Stimulated activated naive CD8-positive, alpha-beta T cell treated with anti-CD3 and anti-CD28 coated beads, Interleukin-15, Interleukin-2, amounts not matched to agents 100 U/mL and 50 U/mL, for 24 hours (primary cell): ENCODE data around the gene SAFB.
A peak's percentile ranks its signal among the peaks of the same experiment; 100 is the strongest.

ENCODE experiments used
- ATAC-seq: fragments of 150-1000 bp; cut with Tn5 transposase; one replicate; pipeline ENCODE4 v1.10.0; 2021
- DNase-seq: peaks from one replicate; pipeline ENCODE4 v3.0.0; 2021

SAFB gene

DNA sequence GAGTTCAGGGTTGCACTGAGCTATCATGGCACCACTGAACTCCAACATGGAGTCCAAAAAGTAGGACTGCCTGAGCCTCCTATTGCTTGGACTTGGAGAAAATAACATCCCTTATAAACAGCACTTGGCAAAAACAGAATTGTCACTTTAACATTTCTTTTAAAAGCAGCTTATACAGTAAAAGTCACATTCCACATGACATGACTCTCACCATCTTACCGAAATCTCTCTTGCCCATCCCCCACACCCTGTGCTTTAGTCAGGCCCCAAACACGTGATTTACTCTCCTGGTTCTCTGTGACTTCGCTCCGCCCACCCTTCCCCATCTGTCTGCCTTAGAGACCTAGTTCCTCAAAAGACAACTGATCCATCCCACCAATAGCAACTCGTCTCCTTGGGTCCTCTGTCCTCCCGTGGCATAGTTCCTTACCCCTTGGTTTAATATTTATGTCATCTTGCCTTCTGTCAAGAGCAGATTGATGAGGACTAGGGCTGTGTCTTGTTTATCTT lies 4.6 kb downstream of the SAFB start:
- ATAC-seq (no peak), DNase-seq (peak; percentile 63)

DNA sequence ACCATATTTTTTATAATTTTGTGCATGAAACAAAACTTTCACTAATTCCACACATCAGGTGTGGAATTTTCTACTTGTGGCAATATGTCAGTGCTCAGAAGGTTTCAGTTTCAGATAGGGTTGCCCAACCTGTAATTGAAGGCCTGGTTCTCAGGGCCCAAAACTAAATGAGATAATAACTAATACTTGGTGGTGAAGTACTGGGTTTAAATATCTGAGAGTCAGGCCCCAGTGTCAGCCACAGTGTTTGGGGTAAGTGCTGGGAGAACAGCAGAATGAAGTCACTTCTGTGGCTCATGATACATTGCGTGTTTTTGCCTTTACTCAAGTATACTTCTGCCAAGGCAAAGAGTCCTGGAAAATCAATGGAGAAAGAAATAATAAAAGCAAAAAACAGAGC lies 5.6 kb downstream of the SAFB start:
- ATAC-seq: no peak
- no peak for DNase-seq

DNA sequence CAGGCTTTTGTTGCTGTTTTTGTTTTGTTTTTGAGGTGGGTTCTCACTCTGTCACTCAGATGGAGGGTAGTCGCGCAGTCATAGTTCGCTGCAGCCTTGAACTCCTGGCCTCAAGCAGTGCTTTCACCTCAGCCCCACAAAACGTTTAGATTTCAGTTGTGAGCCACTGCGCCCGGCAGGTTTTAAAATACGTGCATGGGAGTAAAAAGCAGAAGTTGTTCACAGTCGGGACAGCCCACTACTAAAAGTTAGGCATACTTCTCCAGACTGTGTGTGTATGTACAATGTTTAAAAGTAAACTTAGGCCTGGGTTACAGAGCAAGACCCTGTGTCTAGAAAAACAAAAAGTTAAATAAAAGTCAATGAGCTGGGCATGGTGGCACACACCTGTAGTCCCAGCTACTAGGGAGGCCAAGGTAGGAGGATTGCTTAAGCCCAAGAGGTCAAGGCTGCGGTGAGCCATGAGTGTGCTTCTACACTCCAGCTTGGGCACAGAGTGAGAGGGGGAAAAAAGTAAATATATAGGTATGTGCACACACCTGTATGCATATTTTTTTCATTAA lies 6.1 kb downstream of the SAFB start:
- no peak for ATAC-seq
- DNase-seq: no peak

DNA sequence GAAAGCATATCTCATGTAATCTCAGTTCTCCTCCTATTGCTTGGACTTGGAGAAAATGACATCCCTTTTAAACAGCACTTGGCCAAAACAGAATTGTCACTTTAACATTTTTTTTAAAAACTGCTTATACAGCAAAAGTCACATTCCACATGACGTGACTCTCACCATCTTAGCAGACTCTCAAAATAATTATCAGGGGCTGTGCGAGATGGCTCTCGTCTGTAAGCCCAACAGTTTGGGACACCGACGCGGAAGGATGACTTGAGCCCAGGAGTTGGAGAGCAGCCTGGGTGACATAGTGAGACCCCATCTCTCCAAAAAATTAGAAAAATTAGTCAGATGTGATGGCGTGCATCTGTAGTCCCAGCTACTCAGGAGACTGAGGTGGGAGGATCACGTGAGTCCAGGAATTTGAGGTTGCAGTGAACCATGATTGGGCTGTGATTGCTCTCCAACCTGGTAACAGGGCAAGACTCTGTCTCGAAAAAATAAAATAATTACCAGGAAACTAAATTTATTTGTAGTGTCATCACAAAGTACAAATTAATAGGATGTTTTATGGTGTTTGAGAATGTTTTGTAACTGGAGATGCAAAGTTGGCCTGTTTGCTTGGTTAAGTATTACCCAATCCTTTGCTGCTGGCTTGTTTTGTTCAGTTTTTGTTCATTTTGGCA lies 8.8 kb downstream of the SAFB start:
- DNase-seq (no peak), ATAC-seq (no peak)

DNA sequence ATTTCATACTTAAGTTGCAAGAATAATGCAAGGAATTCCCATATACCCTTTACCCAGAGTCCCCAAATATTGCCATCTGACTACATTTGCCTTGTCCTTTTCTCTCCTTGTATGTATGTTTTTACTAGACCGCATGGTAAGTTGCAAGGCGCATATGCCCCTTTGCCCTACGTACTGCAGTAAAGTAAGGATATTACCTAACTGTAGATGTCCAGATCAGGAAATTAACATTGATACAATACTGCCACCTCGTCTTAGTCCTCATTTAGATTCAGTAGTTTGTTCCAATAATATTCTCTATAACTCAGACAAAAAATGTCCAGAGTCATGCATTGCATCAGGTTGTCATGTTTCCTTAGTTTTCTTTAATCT lies 9.3 kb downstream of the SAFB start:
- DNase-seq (no peak), ATAC-seq (no peak)

DNA sequence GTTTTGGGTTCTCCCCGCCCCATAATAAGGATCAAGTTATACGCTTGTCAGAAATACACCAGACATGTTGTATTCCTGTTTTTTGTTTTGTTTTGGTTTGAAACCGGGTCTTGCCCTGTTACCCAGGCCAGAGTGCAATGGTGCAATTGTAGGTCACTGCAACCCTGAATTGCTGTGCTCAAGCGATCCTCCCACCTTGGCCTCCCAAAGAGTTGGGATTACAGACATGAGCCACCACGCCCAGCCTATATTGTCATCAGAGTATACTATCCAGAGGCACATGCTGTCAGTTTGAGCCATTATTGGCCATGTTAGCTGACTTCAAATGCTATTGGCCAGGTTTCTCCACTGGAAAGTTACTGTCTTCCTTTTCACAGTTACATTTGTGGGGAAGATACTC lies 9.8 kb downstream of the SAFB start:
- DNase-seq: no peak
- no peak for ATAC-seq

DNA sequence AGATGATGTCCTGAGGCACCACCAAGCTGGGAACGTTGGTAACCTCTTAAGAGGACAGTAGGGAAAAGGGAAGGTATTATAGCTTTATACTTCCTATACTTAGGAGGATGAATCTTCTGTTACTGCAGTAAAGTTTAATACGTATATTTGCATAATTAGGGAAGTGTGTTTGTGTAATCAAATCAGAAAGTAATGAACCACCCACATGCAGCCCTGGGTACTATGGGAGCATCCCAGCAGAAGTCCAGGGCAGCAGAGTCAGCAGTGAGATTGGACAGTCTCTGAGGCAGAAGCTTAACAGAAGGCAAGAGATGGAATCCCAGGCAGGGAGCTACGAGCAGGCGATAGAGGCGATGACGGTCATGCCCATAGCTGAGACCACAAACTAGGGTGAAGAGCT lies 12.5 kb downstream of the SAFB start:
- DNase-seq: no peak
- no peak for ATAC-seq

DNA sequence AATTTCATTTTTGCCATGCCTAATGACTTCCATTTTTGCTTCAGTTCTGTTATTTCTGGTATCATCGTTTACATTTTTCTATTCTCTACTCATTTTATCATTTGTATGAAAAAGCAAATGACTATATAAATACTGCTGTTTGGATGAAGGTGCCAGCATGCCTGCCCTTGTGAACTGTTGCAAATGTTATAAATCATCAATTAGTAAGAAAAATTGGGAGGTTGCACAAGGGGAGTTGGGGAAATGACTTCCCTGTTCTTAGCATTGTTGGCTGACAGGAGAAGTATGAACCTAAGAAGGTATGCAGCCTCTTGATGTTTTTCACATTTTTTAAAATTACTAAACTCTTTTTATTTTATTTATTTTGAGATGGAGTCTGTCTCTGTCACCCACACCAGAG lies 15.1 kb downstream of the SAFB start:
- no peak for ATAC-seq
- DNase-seq: no peak

DNA sequence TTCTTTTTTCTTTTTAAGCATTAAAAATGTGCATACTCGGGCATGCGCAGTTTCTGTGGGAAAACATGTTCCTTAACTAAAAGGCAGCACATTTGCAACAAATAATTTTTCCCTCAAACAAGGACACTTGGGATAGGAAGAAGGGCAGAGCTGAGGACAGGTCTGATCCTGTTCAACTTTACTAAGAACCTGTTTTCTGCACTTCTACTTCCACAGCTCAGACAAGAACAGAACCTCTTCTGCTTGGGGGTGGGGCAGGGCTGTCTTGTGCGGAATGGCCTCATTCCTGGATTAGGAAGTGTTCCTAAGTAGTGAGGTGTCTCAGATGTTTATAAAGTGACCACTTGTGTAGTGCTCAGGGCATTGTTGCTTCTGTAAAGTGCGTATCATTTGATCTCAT lies 18.3 kb downstream of the SAFB start:
- ATAC-seq (no peak), DNase-seq (no peak)

DNA sequence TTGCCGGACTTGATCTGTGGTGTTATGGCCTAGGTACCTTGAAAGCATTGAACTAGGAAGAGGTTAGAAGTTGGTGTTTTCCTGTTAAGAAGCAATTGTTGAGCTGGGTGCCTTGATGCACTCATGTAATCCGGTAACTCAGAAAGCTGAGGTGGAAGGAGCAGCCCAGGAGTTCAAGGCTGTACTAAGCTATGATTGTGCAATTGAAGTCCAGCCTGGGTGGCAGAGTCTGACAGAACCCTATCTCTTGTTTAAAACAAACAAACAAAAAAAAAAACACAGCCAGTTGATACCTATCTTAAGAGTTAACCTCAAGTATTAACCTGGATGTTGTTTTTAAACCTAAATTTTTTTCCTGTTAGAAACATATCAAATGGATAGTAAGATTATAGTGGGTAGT lies 19.3 kb downstream of the SAFB start:
- ATAC-seq (no peak), DNase-seq (no peak)

DNA sequence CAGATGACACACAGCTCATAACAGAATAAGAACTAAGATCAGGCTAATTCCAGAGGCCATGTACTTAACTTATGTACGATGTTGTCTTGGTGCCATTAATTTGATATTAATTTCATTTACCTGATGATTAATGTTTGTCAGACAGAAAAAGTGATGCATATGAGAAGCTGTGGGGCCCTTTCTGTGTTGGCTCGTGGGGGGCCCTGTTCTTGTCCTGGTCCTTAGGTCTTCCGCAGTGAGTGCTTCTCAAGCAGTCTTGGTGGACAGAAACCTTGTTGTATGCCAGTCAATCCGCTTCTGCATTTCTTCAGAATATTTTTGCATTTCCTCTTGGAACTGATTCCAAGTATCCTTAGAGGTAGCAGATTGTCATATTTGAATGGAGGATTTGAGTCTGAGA lies 20.2 kb downstream of the SAFB start:
- ATAC-seq: no peak

DNA sequence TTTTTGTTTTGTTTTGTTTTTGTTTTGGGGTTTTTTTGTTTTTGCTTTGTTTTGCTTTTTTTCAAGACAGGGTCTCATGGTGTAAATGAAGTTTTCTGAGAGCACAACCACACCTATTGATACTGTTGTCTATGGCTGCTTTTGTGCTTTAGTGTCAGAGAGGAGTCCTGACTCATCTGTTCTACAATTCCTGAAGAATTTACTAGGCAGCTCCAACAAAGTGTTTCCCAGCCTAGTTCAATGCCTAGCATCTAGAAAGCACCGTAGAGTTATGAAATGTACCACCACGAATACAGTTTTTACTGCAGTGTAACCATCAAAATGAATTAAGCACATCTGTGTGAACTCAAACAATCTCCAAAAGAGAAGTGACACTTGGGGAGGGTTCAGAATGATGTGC lies 21.2 kb downstream of the SAFB start:
- DNase-seq: no peak

More for the DNA sequence above, 20.2 kb downstream of the SAFB start:
- DNase-seq: no peak

DNA sequence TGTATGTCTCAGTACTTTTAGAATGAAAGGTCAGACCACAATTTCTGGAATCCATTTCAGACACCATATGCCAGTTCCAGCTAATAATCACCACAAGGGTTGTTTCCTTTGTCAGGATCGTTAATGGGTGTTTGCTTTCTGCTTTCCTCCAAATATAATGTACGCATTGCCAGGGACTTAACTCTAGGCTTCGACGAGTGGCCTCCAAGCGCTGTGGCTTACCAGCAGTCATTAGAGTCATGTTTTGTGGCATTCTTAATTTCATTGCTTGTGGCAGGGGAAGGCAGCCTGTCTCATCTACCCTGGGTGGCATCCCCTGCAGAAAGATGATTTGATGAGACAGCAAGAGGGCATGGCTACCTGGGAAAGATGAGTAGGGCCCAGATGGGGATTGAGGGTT lies 22.5 kb downstream of the SAFB start:
- no peak for ATAC-seq

More for the DNA sequence above, 21.2 kb downstream of the SAFB start:
- no peak for ATAC-seq

DNA sequence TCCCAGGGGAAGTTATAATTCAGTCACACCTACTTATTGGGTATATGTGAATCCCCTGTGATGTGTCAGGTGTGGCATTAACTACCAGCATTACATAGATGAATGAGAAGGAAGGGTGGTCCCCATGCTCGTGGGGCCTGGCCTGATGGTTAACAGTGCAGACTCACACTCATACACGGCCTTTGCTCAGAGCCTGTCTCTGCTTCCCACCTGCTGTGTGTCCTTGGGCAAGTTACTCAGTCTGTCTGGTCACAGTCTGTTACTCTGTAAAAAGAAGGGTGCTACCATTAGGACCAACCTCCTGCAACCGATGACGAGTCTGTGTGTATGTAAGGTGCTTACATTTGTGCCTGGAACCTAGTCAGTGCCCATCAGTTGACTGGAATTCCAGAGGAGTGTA lies 23.8 kb downstream of the SAFB start:
- DNase-seq: no peak
- ATAC-seq: no peak

More for the DNA sequence above, 22.5 kb downstream of the SAFB start:
- no peak for DNase-seq

DNA sequence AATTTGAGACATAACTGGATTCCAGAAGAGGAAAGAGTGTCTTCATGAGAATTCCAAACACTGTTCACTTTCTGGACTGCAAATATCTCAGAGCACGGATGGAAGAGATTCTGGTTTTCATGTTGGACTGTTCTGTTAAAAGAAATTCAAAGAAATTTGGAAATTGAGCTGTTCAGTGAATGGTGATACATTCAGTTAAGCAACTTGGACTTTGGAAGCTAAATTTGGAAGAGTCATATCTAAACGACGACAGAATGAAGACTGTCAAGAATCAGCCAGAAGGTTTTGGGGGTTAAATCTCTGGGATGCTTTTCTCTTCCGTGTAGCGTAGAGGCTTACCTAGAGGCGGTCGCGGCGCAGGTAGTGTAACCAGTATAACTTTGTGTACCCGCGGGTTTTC lies 25.6 kb downstream of the SAFB start:
- ATAC-seq (no peak), DNase-seq (no peak)

DNA sequence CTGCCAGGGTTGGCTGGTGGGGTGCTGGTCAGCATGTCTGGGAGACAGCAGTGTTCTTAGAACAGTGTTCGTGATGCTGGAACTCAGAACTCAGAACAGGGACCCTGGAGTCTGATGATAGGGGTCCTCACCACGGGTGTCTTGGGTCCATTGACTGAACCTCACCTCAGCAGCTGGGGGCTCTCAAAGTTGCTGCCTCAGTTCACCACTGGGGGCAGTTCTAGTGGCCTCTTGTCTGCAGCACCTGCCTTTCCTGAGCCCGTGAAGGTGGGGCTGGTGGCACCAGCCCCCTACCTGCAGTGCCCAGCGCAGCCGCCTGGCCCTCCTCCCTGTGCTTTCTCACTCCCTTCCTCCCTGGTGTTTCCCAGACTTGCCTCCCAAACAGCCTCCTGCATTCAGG lies 28.5 kb downstream of the SAFB start:
- no peak for ATAC-seq

DNA sequence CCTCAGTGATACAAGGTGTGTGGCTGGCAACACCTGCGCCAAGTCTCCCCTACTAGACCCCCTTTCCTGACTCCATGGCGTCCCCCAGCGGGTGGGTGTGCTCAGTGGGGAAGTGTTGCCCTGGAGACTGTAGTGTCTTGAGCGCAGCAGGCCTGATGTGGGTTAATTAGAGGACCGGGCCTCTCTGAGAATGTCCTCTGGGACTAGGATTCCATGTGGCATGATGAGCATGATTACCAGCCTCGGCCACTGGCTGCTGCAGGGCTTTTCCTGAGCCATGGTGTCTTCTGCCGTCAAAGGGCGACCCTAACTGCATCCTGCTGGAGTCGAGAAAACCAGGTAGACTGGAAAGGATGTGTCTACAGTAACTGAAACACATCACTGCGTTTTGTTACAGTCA lies 29.4 kb downstream of the SAFB start:
- no peak for DNase-seq
- ATAC-seq: peak; percentile 11

More for the DNA sequence above, 28.5 kb downstream of the SAFB start:
- no peak for DNase-seq

DNA sequence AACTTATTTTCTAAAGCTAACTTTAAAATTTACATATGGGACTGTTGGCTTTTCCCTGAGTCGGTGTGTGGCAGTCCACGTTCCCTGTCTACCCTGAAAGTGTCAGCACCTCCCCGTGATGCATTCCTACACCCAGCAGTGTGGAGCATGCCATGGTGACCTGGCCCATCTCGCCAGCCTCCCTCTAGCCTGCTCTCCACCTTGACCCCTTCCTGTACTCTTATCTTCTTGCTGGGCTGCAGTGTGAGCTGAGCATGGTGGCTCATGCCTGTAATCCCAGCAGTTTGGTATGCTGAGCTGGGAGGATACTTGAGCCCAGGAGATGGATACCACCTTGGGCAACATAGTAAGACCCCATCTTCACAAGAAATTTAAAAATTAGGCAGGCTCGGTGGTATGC lies 32.0 kb downstream of the SAFB start:
- ATAC-seq (no peak), DNase-seq (no peak)

DNA sequence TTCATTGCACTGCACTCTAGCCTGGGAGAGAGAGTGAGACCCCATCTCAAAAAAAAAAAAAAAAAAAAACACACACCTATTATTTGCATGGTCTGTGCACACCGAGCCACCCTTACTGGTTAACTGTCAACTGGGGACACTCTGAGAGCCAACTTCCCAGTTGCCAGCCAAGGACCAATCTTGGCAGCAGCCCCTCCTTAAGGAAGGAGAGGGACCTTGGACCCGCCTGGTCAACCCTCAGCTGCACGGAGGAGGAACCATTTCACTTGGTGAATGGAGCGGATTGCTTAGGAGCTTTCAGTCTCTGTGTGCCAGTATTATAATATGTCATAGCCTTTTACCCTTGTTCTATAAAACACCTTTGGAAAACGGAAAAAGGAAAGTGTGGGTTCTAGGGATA lies 32.5 kb downstream of the SAFB start:
- no peak for DNase-seq

DNA sequence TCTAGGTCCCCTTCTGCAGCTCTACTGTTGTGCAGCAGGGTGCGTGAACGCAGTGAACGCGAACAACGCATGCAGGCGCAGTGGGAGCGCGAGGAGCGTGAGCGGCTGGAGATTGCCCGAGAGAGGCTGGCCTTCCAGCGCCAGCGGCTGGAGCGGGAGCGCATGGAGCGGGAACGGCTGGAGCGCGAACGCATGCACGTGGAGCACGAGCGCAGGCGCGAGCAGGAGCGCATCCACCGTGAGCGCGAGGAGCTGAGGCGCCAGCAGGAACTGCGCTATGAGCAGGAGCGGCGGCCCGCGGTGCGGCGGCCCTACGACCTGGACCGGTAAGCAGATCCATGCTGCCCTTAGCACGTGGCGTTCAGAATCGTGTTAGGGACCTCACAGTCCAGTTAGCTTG lies 38.6 kb downstream of the SAFB start:
- ATAC-seq: no peak
- no peak for DNase-seq

More for the DNA sequence above, 32.5 kb downstream of the SAFB start:
- ATAC-seq: no peak

DNA sequence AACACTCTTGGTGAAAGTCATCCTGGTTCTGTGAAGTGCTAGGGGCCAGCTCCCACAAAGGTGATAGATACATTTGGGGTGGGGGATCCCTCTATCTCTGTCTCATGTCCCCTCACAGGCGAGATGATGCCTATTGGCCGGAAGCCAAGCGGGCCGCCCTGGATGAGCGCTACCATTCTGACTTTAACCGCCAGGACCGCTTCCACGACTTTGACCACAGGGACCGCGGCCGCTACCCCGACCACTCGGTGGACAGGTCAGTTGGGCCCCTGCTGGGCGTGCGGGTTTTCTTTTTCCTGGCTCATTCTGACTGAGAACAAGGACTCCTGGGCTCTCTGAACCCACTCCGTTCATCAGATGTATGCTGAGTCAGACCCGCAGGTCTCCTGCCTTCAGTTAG lies 41.0 kb downstream of the SAFB start:
- ATAC-seq: no peak
- DNase-seq: no peak

DNA sequence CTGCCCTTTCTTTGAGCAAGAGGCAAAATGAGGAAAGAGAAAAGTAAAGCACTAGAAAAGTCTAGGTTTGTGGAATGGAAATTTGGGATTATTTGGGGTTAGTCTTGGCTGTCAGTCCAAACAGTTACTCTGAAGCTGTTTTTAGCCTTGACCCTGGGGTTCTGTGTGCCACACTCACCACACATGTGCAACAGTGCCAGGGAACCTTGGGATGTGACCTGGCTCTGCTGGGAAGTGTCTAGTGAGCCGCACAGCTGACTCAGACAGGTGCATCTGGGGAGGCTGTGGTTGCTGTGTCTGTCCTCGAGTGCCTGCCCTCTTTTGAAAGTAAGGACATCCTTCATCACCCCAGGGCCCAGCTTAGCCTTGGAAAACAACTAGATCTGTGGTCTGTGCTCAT lies 41.6 kb downstream of the SAFB start:
- no peak for DNase-seq
- no peak for ATAC-seq

DNA sequence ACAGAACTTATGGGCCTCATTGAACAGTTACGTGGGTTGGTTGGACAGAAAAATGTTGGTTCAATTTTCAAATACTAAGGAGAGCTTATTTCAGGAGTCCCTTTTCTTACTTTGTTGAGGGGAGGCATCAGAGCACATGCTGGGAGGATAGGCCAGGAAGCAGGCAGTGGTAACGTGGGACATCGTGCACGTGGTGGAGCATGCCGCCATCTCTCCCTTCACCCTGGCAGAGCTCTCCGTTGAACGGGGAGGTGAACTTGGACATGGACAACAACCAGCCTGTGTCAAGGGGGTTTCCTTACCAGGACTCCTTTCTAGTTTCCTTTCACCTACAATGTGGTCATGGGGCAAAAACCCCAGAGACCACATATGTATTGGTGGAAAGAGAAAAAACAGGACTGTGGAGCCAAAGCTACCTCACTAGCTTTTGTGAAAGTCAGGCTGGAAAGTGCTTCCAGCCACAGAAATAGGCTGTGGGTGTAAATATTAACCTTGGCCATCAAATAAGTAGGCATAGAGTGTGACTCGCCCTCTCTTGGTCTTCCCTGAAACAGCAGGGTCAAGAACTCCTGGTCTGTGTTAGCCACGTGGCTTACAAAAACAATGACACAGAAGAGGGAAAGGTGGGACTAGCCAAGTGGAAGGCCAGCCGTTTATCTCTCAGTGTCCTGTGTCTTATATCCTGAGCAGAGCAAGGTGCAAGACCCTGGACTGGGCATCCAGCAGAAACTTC lies 43.1 kb downstream of the SAFB start:
- no peak for DNase-seq
- ATAC-seq: peak; percentile 54
